Measurements from ENCODE around the gene ZRANB3.

Gene ZRANB3

DNA sequence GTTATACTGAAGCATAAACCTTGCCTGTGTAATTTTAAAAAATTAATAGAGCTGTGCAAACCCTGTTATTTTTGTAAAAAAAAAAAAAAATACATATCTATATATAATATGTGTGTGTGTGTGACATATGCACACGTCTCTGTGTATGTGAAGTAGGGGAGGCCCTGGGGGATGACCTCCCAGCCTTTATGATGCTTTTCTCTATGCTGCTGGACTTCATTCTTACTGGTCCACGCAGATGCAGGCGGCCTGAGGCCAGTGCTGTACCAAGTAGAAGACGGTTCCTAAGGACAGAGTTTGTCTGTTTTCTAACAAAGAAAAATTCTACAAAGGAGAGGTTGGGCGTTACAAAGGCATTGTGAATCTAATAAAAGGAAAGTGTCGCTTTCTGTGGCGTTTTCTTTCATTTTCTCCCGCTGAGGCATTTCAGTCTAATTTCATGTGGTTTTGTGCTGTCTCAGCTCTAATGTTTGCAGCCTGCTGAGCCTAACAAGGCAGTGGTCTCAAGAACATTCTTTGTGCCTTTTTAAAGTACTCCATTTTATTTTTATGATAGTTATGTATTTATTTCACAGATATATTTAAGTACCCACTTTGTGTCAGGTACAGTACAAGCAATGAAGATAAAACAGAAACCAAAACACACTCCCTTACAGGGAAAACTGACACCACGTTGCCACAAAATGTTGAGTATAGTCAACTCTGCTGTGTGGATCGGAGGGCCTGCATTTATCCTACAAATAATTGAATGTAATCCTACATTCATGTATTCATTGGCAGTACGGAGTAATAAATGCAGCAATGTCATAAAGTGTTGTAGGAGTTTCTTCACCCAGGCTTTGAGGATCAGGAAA, 360.9 kb downstream of the ZRANB3 start:
- no peak for FAIRE-seq

GRCh38 chr2:135168204-135168856, 362.7 kb downstream of the ZRANB3 start:
- no peak for FAIRE-seq

DNA sequence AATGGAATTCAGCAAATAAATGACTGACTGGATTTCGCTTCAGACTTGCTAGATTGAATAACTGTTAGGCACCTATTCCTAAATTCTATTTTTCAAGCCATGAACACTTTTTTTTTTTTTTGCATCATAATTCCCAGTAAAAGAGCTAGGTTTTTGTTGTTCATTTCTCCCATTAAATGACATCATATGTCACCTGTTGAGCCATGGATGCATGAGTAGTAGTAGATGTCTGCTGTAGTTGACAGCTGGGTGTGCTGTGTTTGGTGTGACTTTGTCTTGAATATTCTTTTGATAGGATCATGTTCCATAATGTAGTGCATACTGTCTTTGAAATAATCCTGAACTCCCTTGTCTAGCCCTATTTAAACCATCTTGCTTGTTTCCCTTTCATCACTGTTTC, 363.7 kb downstream of the ZRANB3 start:
- FAIRE-seq, result no peak

GRCh38 chr2:135164431-135164830, 366.6 kb downstream of the ZRANB3 start:
- no peak for FAIRE-seq

DNA sequence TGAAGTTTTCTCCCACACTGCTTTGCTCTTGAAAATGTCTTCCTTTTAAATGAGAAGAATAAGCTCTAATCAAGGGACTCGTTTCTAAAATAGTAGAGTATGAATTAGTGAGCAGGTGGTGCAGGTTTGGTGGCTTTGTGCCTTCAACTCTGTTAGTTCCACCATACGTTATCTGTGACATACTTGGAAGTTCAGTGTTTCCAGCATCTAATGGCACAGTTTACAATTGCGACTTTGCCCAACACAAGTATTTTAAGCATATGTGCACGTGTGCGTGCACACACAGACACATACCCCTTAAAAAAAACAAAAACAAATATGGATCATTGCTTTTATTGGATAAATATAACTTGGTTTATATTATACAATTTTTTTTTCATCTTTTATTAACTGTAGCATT, 367.1 kb downstream of the ZRANB3 start:
- no peak for FAIRE-seq

DNA sequence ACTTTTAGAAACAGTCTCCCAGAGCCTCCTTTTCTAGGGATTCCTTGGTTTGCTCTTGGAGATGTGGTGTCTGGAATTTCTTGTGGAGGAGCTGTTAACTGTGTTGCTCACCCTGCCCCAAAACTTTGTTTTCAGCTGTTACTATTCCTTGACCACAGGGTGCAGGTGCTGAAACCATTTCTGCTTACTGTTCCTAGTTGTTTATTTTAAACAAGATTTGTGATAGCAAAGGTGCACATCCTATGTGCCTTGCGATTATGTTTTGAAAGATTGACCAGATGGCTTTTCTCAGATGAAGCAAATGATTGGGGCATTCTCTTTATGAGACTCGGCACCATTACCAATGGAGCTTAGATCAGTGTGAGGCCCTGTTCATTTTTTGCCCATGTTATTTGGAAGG, 367.7 kb downstream of the ZRANB3 start:
- no peak for FAIRE-seq

DNA sequence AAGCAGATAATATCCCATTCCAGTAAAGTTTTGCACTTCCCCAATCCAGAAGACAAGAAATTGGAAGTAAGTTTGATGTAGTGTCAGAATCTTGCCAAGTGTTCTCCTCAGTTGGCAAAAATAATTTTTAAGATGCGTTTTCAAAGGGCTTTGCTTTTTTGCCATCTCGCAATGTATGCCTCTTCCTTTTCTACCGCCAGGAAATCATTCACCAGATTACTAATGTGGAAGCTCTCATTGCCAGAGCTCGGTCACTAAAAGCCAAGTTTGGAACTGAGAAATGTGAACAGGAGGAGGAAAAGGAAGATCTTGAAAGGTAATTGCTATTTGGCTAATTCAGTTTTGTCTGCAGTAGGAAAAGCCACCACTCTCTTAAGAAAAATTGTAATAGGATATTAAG, 368.2 kb downstream of the ZRANB3 start:
- no peak for FAIRE-seq

DNA sequence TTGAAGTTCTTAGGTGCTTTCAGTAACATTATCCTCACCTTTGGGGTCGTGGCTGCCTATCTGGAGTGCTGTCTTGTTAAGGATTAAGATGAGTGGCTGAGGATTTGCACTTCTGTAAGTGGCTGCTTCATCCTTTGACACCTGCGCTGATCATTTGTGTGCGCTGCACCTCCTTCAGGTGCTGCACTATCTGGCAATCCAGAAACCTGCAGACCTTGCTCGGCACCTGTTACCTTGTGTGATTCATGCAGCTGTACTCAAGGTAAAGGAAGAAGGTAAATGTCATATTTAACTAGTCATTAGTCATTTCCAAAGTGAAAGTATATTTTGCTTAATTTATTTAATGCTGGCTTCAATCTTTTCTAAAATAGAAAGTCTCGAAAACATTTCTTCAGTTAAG, 368.6 kb downstream of the ZRANB3 start:
- FAIRE-seq, result no peak

GRCh38 chr2:135159191-135159590, 371.8 kb downstream of the ZRANB3 start:
- no peak for FAIRE-seq

DNA sequence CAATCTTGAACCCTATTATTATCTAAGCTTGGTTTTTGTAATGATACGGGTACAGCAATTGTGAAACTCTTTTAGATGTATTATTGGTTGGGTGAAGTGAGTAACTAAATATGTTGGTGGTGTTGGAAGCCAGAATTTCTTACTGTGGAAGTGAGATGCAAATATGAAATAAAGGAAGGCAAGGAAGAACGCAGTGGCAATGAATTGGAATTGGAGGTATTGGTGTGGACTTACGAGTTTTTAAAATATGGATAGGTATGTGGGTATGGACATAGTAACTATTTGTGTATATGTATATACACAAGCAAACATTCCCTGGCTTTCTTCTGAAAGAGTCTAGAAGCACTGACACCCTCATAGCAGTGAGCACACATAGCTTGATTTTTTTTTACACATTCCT, 373.2 kb downstream of the ZRANB3 start:
- FAIRE-seq, result no peak

- FAIRE-seq, result peak; percentile 48
Measured at GRCh38 chr2:135154962-135155361, 376.1 kb downstream of the ZRANB3 start.

- no peak for FAIRE-seq
Measured at GRCh38 chr2:135152361-135152760, 378.7 kb downstream of the ZRANB3 start.

- no peak for FAIRE-seq
Measured at GRCh38 chr2:135151615-135152014, 379.4 kb downstream of the ZRANB3 start.

- FAIRE-seq, result no peak
Measured at GRCh38 chr2:135150725-135151124, 380.3 kb downstream of the ZRANB3 start.

DNA sequence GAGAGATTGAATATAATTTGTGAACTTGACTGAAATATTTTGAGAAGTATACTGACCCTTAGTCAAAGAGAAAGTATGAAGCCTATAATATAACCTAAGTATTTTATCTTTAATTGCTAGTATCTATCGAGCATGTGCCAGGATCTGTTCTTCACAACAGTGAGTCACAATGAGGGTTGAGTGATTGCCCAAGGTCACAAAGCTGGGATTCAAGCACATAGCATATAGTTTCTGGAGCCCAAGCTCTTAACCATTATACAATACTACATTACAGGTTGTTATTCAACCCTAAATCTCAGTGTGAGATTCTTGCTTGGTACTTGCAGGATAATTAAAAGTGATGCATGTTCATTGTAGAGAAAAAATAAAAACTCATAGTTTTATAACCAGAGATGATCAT, 381.8 kb downstream of the ZRANB3 start:
- no peak for FAIRE-seq

- FAIRE-seq, result no peak
Measured at GRCh38 chr2:135144343-135144742, 386.7 kb downstream of the ZRANB3 start.

DNA sequence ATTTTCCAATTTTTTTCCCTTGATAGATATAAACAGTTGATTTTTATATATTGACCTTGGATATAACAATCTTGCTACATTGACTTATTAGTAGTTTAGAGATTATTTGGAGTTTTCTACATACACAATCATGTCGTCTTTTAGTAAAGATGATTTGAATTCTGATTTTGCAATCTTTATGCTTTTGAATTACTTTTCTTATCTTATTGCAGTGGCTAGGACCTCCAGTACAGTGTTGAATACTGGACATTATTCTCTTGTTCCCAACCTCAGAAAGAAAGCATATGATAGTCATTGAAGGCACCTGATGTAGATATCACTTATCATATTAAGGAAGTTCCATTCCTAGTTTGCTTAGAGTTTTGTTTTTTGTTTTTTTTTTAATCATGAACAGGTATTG, 388.7 kb downstream of the ZRANB3 start:
- no peak for FAIRE-seq

- FAIRE-seq, result no peak
Measured at GRCh38 chr2:135140606-135141005, 390.4 kb downstream of the ZRANB3 start.

- FAIRE-seq, result no peak
Measured at GRCh38 chr2:135132314-135132713, 398.7 kb downstream of the ZRANB3 start.

DNA sequence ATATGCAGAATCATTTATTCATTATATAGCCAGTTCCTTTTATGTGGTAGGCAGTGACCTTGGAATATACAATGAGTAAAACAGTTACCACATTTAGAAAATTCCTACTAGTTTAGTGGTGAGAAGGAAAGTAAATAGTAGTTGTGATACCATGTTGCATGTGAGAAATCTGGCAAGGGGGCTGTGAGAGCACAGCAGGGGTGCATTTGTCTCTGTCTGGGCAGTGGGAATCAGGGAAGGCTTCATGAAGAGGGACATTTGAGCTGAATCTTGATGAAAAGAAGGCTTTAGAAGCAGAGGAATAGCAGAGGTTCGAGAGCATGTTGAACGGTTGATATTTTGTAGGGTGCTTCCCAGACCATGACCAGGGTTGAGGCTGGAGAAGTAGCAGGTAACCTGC, 400.3 kb downstream of the ZRANB3 start:
- no peak for FAIRE-seq

- no peak for FAIRE-seq
Measured at GRCh38 chr2:135125940-135126339, 405.1 kb downstream of the ZRANB3 start.

DNA sequence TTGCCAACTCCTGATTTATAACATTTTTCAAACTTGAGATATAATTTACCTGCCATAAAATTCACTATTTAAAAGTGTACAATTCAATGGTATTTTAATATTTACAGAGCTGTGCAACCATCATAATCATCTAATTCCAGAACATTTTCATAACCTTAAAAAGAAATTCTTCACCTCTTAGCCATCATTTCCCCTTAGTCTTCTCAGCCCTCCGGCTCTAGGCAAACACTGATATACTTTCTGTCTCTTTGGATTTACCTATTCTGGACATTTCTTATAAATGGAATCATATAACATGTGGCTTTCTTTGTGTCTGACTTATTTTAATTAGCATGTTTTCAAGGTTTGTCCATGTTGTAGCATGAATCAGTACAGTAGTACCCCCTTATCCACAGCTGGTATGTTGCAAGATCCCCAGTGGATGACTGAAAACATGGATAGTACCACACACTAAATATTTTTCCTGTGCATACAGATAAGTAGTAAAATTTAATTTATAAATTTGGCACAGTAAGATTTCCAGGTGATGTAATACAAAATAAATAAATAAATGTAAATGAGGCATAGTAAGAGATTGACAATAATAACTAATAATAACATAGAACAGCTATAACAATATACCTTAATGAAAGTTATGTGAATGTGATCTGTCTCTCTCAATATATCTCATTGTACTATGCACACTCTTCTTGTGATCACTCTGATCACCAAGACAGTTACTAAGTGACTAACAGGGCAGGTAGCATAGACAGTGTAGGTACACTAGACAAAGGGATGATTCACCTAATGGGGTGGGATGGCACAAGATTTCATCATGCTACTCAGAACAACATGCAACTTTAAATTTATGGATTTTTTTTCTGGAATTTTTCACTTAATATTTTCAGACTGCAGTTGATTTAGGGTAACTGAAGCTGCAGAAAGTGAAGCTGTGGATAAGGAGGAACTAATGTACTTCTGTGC, 405.8 kb downstream of the ZRANB3 start:
- FAIRE-seq, result no peak

GRCh38 chr2:135121658-135122039, 409.4 kb downstream of the ZRANB3 start:
- peak; percentile 37 for FAIRE-seq
